H1 (cell line): ENCODE data around the gene BAHD1. TPM values are rescaled to one million over a fixed set of nuclear protein-coding genes. Genes with fewer than 3 reads are reported as not detected.

Source experiments
- ASH2L ChIP-seq: fragments of 200-600, 300-600 bp; sonication (generic); IDR thresholded peaks from one replicate; pipeline ENCODE4 v1.7.1; 2017; ENCODE audit warnings: low read length
- CBX8 ChIP-seq: fragments of 300-800, 300-1000 bp; sonication (generic); IDR thresholded peaks from 2 replicates; pipeline ENCODE4 v1.7.1; 2016; ENCODE audit warnings: low read depth, low read length, borderline replicate concordance
- CHD7 ChIP-seq: fragments of 300-600 bp; sonication (generic); IDR thresholded peaks from 2 replicates; pipeline ENCODE4 v1.7.1; 2012; ENCODE audit warnings: low read length, moderate library complexity, mild to moderate bottlenecking, inconsistent platforms; ENCODE audit not compliant: insufficient replicate concordance
- GABPA ChIP-seq: IDR thresholded peaks from 2 replicates; pipeline ENCODE4 v1.6.1; 2011; ENCODE audit warnings: mild to moderate bottlenecking, low read length, moderate library complexity, borderline replicate concordance; ENCODE audit not compliant: insufficient read depth
- MAX ChIP-seq: IDR thresholded peaks from 2 replicates; pipeline ENCODE4 v1.6.1; 2012; ENCODE audit warnings: inconsistent platforms
- NRF1 ChIP-seq: IDR thresholded peaks from 2 replicates; pipeline ENCODE4 v1.6.1; 2011; ENCODE audit warnings: mild to moderate bottlenecking, low read depth, low read length, improper control_type of control experiment
- RFX5 ChIP-seq: IDR thresholded peaks from 2 replicates; pipeline ENCODE4 v1.6.1; 2011; ENCODE audit warnings: low read depth, low read length, improper control_type of control experiment, borderline replicate concordance
- RNF2 ChIP-seq: fragments of 200-900, 300-1000 bp; sonication (generic); IDR thresholded peaks from 2 replicates; pipeline ENCODE4 v1.7.1; 2016; ENCODE audit warnings: borderline replicate concordance, low read depth, mild to moderate bottlenecking, antibody characterized with exemption, low read length; ENCODE audit not compliant: poor library complexity, severe bottlenecking; ENCODE audit errors: missing control alignments
- SIN3A ChIP-seq, 2 experiments: IDR thresholded peaks in 1 of 2; conservative IDR thresholded peaks in 1 of 2; 2 replicates each; pipeline ENCODE4 v1.6.1; 2011 to 2012; ENCODE audit warnings: low read length in 2 of 2, improper control_type of control experiment in 1 of 2, low read depth in 1 of 2, mild to moderate bottlenecking in 1 of 2
- SRF ChIP-seq: IDR thresholded peaks from 2 replicates; pipeline ENCODE4 v1.6.1; 2011; ENCODE audit warnings: mild to moderate bottlenecking, low read depth, low read length, moderate library complexity
- TAF1 ChIP-seq: IDR thresholded peaks from 2 replicates; pipeline ENCODE4 v1.6.1; 2011; ENCODE audit warnings: mild to moderate bottlenecking, low read depth, low read length
- polyA plus RNA-seq, 7 experiments: library from polyadenylated mRNA; depleted of rRNA in 3 of 7; stranded (reverse) in 5 of 7; unstranded in 2 of 7; fragments of >200 nt in 5 of 7; fragments of 200-250 nt in 2 of 7; gene quantifications; 1 replicate in 5 of 7; 2 replicates in 1 of 7; 4 replicates in 1 of 7; pipeline versions ENCODE4 v1.2.1 to v1.2.3, GENCODE V29; 2011 to 2013; ENCODE audit warnings: missing spikeins in 2 of 7, mixed read lengths in 2 of 7
- total RNA-seq: library from RNA; stranded (reverse); fragmentation: NEBNext Ultra II Directional; extraction: Animal tissue kit (Norgen Biotek cat#: 25700); gene quantifications from 2 replicates; pipeline ENCODE4 v1.2.1, GENCODE V29; 2021

Gene BAHD1
- total and polyA plus RNA-seq, 2 of the 8 experiments (the other 6 are each of a cell fraction or from before 2014, with no cell fraction given): 15.0 to 38.9 TPM

GRCh38 chr15:40413036-40413435 lies 27.7 kb upstream of the BAHD1 start (continued):
- TF ChIP-seq CHD7 (no peak), MAX (no peak), ASH2L (no peak), RFX5 (no peak), RNF2 (no peak), NRF1 (no peak), CBX8 (no peak), SIN3A (conservative IDR thresholded peaks at IDR 0.05 in 1 of 2, IDR thresholded peaks at IDR 0.05 in 1 of 2; ENCODE audit: low read depth in 1 of 2, low read length in 2 of 2) (no peak), TAF1 (no peak), GABPA (no peak), SRF (no peak)
